Activated T-helper 2 cell treated with anti-CD3 and anti-CD28 coated beads, Interferon-gamma antibody, Interleukin-2, Interleukin-4, amounts not matched to agents 10 μg/mL and 5 μg/mL and 100 μg/mL, durations not matched to agents 14 hours and 24 hours and 36 hours (primary cell): Measurements from ENCODE around the gene IQCE. TPM values are rescaled to one million over a fixed set of nuclear protein-coding genes. Genes with fewer than 3 reads are reported as not detected.

ENCODE experiments used
- DNase-seq: peaks from one replicate; pipeline ENCODE4 v3.0.0; 2021; ENCODE audit warnings: low spot score
- H3K27ac Mint-ChIP-seq: one replicate; pipeline ENCODE4 v1.8.0; 2021; ENCODE audit warnings: mixed read lengths
- H3K27me3 Mint-ChIP-seq: one replicate; pipeline ENCODE4 v1.8.0; 2021; ENCODE audit warnings: low read depth, mixed read lengths
- H3K36me3 Mint-ChIP-seq: one replicate; pipeline ENCODE4 v1.8.0; 2021; ENCODE audit warnings: low read depth, mixed read lengths
- H3K4me1 Mint-ChIP-seq: one replicate; pipeline ENCODE4 v1.8.0; 2021; ENCODE audit warnings: low read depth, mixed read lengths
- H3K4me3 Mint-ChIP-seq: one replicate; pipeline ENCODE4 v1.8.0; 2021; ENCODE audit warnings: low read depth, mild to moderate bottlenecking, moderate library complexity, mixed read lengths
- H3K9me3 Mint-ChIP-seq: one replicate; pipeline ENCODE4 v1.8.0; 2021; ENCODE audit warnings: mixed read lengths
- intact Hi-C: fragments of 100-400 bp; cut with micrococcal nuclease; formaldehyde crosslinking; loops from one replicate; pipeline ENCODE4 v1.15.1; 2023
- total RNA-seq: library from RNA; stranded (reverse); gene quantifications from 2 replicates; pipeline ENCODE4 v1.2.3, GENCODE V29; 2022

IQCE gene
- total RNA-seq, 1 donor from 2014 or later = 12.3 TPM

GRCh38 chr7:2610898-2611297 is 52.1 kb downstream of the IQCE start:
- intact Hi-C loops = no loop called here

DNA sequence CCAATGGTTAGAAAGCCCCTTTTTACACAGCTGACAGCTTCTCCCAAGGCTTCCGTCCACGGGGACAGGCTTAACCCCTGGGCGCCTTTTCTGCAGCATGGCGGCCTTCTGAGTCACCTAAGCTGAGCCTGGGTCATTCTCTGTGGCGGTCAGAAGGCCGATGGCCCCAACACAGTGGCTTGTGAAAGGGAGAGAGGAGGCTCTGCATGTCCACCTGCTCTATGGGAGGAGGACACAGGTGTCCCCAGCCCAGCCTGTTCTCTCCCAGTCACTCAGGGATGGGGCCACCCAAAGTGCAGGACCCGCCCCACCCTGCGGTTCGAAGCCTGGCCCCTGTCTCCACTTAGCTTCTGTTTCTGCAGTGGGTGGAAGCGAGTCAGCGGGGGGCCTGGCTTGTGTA is 52.6 kb downstream of the IQCE start:
- Mint-ChIP-seq H3K36me3 (no peaks in the 10 kb centered on the region), H3K27me3 (no peaks in the 10 kb centered on the region), H3K27ac (no peak overlapping the region), H3K4me3 (no peak overlapping the region), H3K9me3 (no peaks in the 10 kb centered on the region), H3K4me1 (peaks cover 3% of the 10 kb centered on the region)
- no peak for DNase-seq
- intact Hi-C loops = no loop called here

More at GRCh38 chr7:2610898-2611297, 52.1 kb downstream of the IQCE start:
- no peaks in the 10 kb centered on the region for H3K36me3 Mint-ChIP-seq
- no peaks in the 10 kb centered on the region for H3K27me3 Mint-ChIP-seq
- DNase-seq = no peak
- no peak overlapping the region for H3K4me3 Mint-ChIP-seq
- H3K4me1 Mint-ChIP-seq = peaks cover 3% of the 10 kb centered on the region
- no peak overlapping the region for H3K27ac Mint-ChIP-seq
- H3K9me3 Mint-ChIP-seq = no peaks in the 10 kb centered on the region

- DNase-seq = no peak
- Mint-ChIP-seq H3K4me1 (peaks cover 3% of the 10 kb centered on the region), H3K27ac (no peak overlapping the region), H3K4me3 (no peak overlapping the region), H3K27me3 (no peaks in the 10 kb centered on the region), H3K36me3 (no peaks in the 10 kb centered on the region), H3K9me3 (no peaks in the 10 kb centered on the region)
- intact Hi-C loops = no loop called here
These were observed 53.1 kb downstream of the IQCE start for GRCh38 chr7:2611922-2612321.

DNA sequence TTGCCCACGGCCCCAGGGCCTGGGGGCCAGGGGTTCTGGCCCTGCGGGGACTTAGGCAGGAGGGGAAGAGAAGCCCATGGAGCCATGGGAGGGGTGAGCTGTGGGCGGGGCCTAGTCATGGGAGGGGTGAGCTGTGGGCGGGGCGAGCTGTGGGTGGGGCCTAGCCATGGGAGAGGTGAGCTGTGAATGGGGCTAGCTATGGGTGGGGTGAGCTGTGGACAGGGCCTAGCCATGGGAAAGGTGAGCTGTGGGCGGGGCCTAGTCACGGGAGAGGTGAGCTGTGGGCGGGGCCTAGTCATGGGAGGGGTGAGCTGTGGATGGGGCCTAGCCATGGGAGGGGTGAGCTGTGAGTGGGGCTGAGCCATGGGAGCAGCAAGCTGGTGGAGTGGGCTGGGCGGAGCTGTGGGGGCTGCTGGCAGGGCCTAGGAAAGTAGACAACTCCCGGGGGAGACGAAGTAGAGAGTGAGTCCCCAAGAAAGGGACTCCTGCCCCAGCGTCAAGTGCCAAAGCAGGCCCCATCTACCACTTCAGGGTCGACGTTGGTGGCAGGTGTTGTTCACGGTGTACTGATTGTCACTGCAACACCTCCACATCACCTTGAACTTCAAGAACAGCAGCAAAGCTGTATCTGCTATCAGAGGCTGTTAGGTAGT is 53.8 kb downstream of the IQCE start:
- Mint-ChIP-seq H3K27me3 (no peaks in the 10 kb centered on the region), H3K9me3 (no peaks in the 10 kb centered on the region), H3K4me3 (no peak overlapping the region), H3K4me1 (peaks cover 3% of the 10 kb centered on the region), H3K36me3 (no peaks in the 10 kb centered on the region), H3K27ac (no peak overlapping the region)
- intact Hi-C loops = no loop called here
- DNase-seq = no peak

- Mint-ChIP-seq H3K4me1 (peaks cover 3% of the 10 kb centered on the region), H3K36me3 (no peaks in the 10 kb centered on the region), H3K9me3 (no peaks in the 10 kb centered on the region), H3K27me3 (no peaks in the 10 kb centered on the region), H3K4me3 (no peak overlapping the region), H3K27ac (no peak overlapping the region)
- intact Hi-C loops = no loop called here
- DNase-seq = no peak
These were observed 54.5 kb downstream of the IQCE start for GRCh38 chr7:2613098-2613930.

GRCh38 chr7:2613931-2614600 is 55.3 kb downstream of the IQCE start:
- no peaks in the 10 kb centered on the region for H3K9me3 Mint-ChIP-seq
- H3K36me3 Mint-ChIP-seq = no peaks in the 10 kb centered on the region
- intact Hi-C loops = no loop called here
- no peaks in the 10 kb centered on the region for H3K27me3 Mint-ChIP-seq
- H3K4me1 Mint-ChIP-seq = peaks cover under 1% of the 10 kb centered on the region
- H3K4me3 Mint-ChIP-seq = no peak overlapping the region
- no peak overlapping the region for H3K27ac Mint-ChIP-seq
- no peak for DNase-seq

- intact Hi-C loops = no loop called here
- DNase-seq = no peak
- Mint-ChIP-seq H3K9me3 (no peaks in the 10 kb centered on the region), H3K4me1 (no peaks in the 10 kb centered on the region), H3K27me3 (no peaks in the 10 kb centered on the region), H3K27ac (no peak overlapping the region), H3K36me3 (no peaks in the 10 kb centered on the region), H3K4me3 (no peak overlapping the region)
These were observed 56.0 kb downstream of the IQCE start for GRCh38 chr7:2614631-2615330.

GRCh38 chr7:2616387-2617324 is 57.9 kb downstream of the IQCE start:
- H3K4me1 Mint-ChIP-seq = no peaks in the 10 kb centered on the region
- no peak for DNase-seq

GRCh38 chr7:2617325-2617905 is 58.6 kb downstream of the IQCE start:
- Mint-ChIP-seq H3K4me3 (no peak overlapping the region), H3K27ac (no peak overlapping the region), H3K27me3 (no peaks in the 10 kb centered on the region), H3K4me1 (no peaks in the 10 kb centered on the region), H3K9me3 (no peaks in the 10 kb centered on the region), H3K36me3 (no peaks in the 10 kb centered on the region)
- no peak for DNase-seq
- intact Hi-C loops = no loop called here

More at GRCh38 chr7:2616387-2617324, 57.9 kb downstream of the IQCE start:
- Mint-ChIP-seq H3K27me3 (no peaks in the 10 kb centered on the region), H3K9me3 (no peaks in the 10 kb centered on the region), H3K36me3 (no peaks in the 10 kb centered on the region), H3K4me3 (no peak overlapping the region), H3K27ac (no peak overlapping the region)
- intact Hi-C loops = no loop called here

DNA sequence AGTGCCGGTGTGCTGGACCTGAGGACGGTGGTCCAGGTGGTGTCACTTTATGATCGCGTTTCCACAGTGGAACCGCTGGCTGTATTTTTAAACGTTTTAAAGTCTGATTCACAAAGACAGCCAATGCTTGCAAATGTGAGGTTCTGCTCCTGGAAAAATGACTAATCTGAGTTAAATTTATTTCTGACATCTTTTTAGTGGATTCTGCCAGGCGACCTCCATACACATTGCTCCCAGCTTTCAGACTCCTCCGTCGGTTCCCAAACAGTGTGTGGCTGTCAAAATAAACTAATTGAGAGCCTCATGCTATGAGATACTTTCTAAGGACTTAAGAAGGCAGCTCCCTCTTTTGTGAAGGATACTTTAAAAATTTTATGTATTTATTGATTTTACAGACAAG is 60.3 kb downstream of the IQCE start:
- DNase-seq = no peak
- Mint-ChIP-seq H3K9me3 (no peaks in the 10 kb centered on the region), H3K36me3 (no peaks in the 10 kb centered on the region), H3K27me3 (no peaks in the 10 kb centered on the region), H3K27ac (no peak overlapping the region), H3K4me1 (no peaks in the 10 kb centered on the region), H3K4me3 (no peak overlapping the region)
- intact Hi-C loops = no loop called here

GRCh38 chr7:2621061-2621828 is 62.5 kb downstream of the IQCE start:
- Mint-ChIP-seq H3K36me3 (no peaks in the 10 kb centered on the region), H3K27me3 (no peaks in the 10 kb centered on the region), H3K4me1 (no peaks in the 10 kb centered on the region), H3K27ac (no peak overlapping the region), H3K4me3 (no peak overlapping the region), H3K9me3 (no peaks in the 10 kb centered on the region)
- DNase-seq = no peak
- intact Hi-C loops = no loop called here
